Thyroid gland (tissue), 4 donors: ENCODE measurements around the gene NRK. TPM values are rescaled to one million over a fixed set of nuclear protein-coding genes. Genes with fewer than 3 reads are reported as not detected.
"Not testable (repeated sequence)": the region's sequence is repeated elsewhere in the genome, so short reads cannot be mapped to it uniquely, and the experiment has no call there.

Experiments used
- DNase-seq, 2 donors: peaks; one replicate each; pipeline ENCODE4 v3.0.0-alpha.2; 2019
- H3K27ac ChIP-seq, 3 donors: fragments of 200-600 bp; sonication (generic); 1 replicate in 2 of 3; 2 replicates in 1 of 3; pipeline ENCODE4 v1.5.1; 2016 to 2019; ENCODE audit warnings: mild to moderate bottlenecking in 1 of 3, moderate library complexity in 1 of 3
- H3K27me3 ChIP-seq: fragments of 200-600 bp; sonication (generic); one replicate; pipeline ENCODE4 v1.5.1; 2019
- H3K36me3 ChIP-seq, 2 donors: fragments of 200-600 bp; sonication (generic); one replicate each; pipeline ENCODE4 v1.5.1; 2016 to 2019
- H3K4me1 ChIP-seq, 2 donors: fragments of 200-600 bp; sonication (generic); one replicate each; pipeline ENCODE4 v1.5.1; 2017 to 2019
- H3K4me3 ChIP-seq, 3 donors: fragments of 200-600 bp; sonication (generic); replicated peaks in 1 of 3; 1 replicate in 2 of 3; 2 replicates in 1 of 3; pipeline ENCODE4 v1.5.1; 2016; ENCODE audit warnings: mild to moderate bottlenecking in 1 of 3
- H3K9me3 ChIP-seq: fragments of 200-600 bp; sonication (generic); one replicate; pipeline ENCODE4 v1.5.1; 2017
- CTCF ChIP-seq, 6 experiments: fragments of 200-600 bp in 3 of 6; fragments of 450-650 bp in 3 of 6; sonication (generic) in 3 of 6; IDR thresholded peaks; one replicate each; pipeline ENCODE4 v1.5.1; 2016 to 2019; ENCODE audit warnings: antibody characterized with exemption in 6 of 6, mild to moderate bottlenecking in 2 of 6, inconsistent platforms in 1 of 6, moderate library complexity in 1 of 6
- POLR2A ChIP-seq, 2 donors: fragments of 450-650 bp; IDR thresholded peaks; one replicate each; pipeline ENCODE4 v1.6.1; 2017; ENCODE audit warnings: antibody characterized with exemption in 2 of 2, mild to moderate bottlenecking in 2 of 2, moderate library complexity in 1 of 2
- WGBS, 2 donors: methylation state at CpG; one replicate each; pipeline ENCODE4 v1.1.5; 2017; 5-methylcytosine and 5-hydroxymethylcytosine counted together
- intact Hi-C: fragments of 100-400 bp; cut with DNase I; formaldehyde crosslinking; loops from one replicate; pipeline ENCODE4 v1.15.1; 2023
- total RNA-seq, 4 donors: library from RNA; depleted of rRNA; stranded (reverse); fragments of >200 nt; gene quantifications; one replicate each; pipeline ENCODE4 v1.2.3, GENCODE V29; 2016

The NRK gene
- total RNA-seq, 4 donors from 2014 or later, result 0.67 to 1.9 (median 1.4) TPM

- H3K36me3 ChIP-seq, result no peaks in the 10 kb centered on the region
- DNase-seq, result no peak
- no peaks in the 10 kb centered on the region for H3K9me3 ChIP-seq
- intact Hi-C loops, result no loop called here
- peaks cover 6% of the 10 kb centered on the region for H3K27me3 ChIP-seq
- 21 to 26% methylated on average over 10 to 11 of the region's 17 CpGs for WGBS, 2 donors
- no peak overlapping the region for H3K27ac ChIP-seq
- H3K4me1 ChIP-seq, result no peaks in the 10 kb centered on the region
- TF ChIP-seq CTCF (IDR thresholded peaks at IDR 0.05) (no peak), POLR2A (IDR thresholded peaks at IDR 0.05) (no peak)
- no peak overlapping the region for H3K4me3 ChIP-seq
These were observed 735 bp downstream of the NRK start for GRCh38 chrX:105823092-105823455.

DNA sequence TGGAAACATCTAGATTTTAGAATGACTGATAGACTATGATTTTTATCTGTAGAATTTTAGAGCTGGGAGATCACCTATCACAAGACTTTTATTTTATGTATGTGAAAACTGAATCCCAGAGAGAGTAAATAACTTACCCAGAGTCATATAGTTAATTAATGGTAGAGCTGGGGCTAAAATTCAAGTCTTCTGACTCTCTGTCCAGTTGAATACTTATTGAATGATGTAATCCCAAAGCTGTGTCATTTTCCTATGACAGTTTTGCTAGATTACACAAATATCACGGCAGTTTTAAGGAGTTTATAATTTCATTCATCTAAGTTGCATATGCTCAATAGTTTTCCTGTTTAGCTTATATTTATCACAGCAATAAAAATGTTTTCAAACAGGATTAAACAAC, 6.7 kb downstream of the NRK start:
- Histone ChIP-seq H3K4me1 (no peaks in the 10 kb centered on the region), H3K27ac (no peak overlapping the region), H3K9me3 (no peaks in the 10 kb centered on the region), H3K4me3 (no peak overlapping the region), H3K36me3 (no peaks in the 10 kb centered on the region), H3K27me3 (no peaks in the 10 kb centered on the region)
- DNase-seq, result no peak
- intact Hi-C loops, result no loop called here
- 63 to 73% methylated on average over 1 of the region's 1 CpG for WGBS, 2 donors
- TF ChIP-seq CTCF (IDR thresholded peaks at IDR 0.05), result no peak
- TF ChIP-seq POLR2A (IDR thresholded peaks at IDR 0.05), result no peak

DNA sequence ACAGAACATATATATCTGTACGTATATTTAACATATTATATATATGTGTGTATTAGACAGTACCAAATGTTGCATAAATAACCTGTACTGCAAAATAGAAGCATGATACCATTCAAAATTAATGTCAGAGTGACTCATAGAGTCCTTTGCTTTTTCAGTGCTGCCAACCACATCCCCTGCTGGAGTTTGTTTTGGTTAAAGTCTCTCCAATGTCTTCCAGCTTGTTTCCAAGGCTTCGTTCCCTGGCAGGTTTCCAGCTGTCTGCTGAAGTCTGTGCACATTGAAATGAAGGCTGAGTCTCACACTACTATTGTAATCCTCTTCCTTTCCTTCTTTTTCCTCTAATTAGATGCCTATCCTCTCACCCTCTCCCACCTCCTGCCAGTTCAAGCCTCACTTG, 14.9 kb downstream of the NRK start:
- H3K9me3 ChIP-seq, result no peaks in the 10 kb centered on the region
- H3K4me3 ChIP-seq, result no peak overlapping the region
- no peaks in the 10 kb centered on the region for H3K36me3 ChIP-seq
- TF ChIP-seq POLR2A (IDR thresholded peaks at IDR 0.05), result no peak
- no peaks in the 10 kb centered on the region for H3K4me1 ChIP-seq
- H3K27ac ChIP-seq, result no peak overlapping the region
- DNase-seq, result peak; percentile 84 to 87
- intact Hi-C loops, result no loop called here
- H3K27me3 ChIP-seq, result no peaks in the 10 kb centered on the region
- WGBS, 2 donors, result 21 to 23% methylated on average over 2 of the region's 2 CpGs

DNA sequence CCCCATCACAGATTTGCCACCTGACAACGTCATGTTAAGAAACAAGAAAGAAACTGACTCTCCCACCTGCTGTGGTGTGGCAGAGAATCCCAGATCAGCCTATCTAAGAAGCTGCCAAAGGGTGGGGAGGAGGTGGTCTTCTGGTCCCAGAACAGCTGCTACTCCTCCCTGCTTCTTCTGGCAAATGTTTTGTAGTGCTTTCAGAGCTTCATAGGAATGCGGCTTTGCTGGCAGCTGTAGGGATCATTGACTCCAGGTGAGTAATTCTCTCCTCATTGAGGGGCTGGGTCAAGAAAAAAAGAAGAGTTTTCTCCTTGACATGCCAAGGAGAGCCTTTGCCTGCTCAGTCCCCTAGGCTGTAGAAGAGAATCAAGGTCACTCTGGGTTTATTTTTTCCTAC, 23.3 kb downstream of the NRK start:
- no peak for TF ChIP-seq POLR2A (IDR thresholded peaks at IDR 0.05)
- TF ChIP-seq CTCF (IDR thresholded peaks at IDR 0.05), result no peak
- intact Hi-C loops, result no loop called here
- no peak overlapping the region for H3K27ac ChIP-seq

DNA sequence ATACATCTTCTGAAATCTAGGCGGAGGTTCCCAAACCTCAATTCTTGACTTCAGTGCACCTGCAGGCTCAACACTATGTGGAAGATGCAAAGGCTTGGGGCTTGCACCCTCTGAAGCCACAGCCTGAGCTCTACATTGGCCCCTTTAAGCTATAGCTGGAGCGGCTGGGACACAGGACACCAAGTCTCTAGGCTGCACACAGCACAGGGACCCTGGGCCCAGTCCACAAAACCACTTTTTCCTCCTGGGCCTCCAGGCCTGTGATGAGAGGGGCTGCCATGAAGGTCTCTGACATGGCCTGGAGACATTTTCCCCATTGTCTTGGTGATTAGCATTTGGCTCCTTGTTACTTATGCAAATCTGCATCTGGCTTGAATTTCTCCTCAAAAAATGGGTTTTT, 27.8 kb downstream of the NRK start:
- H3K27ac ChIP-seq, H3K9me3 ChIP-seq, H3K27me3 ChIP-seq, H3K4me3 ChIP-seq, intact Hi-C loops, H3K4me1 ChIP-seq, DNase-seq, H3K36me3 ChIP-seq: not testable (repeated sequence)
- WGBS, 2 donors, result 60% methylated on average over 1 of the region's 2 CpGs; no CpG with 5 or more reads in 1 of the 2 donors

More for the DNA sequence above, 23.3 kb downstream of the NRK start:
- Histone ChIP-seq H3K4me3 (no peak overlapping the region), H3K4me1 (no peaks in the 10 kb centered on the region), H3K9me3 (no peaks in the 10 kb centered on the region), H3K36me3 (no peaks in the 10 kb centered on the region), H3K27me3 (no peaks in the 10 kb centered on the region)
- peak; percentile 57 to 64 for DNase-seq
- 22 to 31% methylated on average over 1 to 2 of the region's 2 CpGs for WGBS, 2 donors

- Histone ChIP-seq H3K36me3 (no peaks in the 10 kb centered on the region), H3K4me3 (no peak overlapping the region), H3K27ac (no peak overlapping the region), H3K27me3 (no peaks in the 10 kb centered on the region), H3K9me3 (no peaks in the 10 kb centered on the region), H3K4me1 (no peaks in the 10 kb centered on the region)
- intact Hi-C loops, result no loop called here
- whole genome bisulfite sequencing, 2 donors, result 31 to 33% methylated on average over 3 of the region's 3 CpGs
- TF ChIP-seq POLR2A (IDR thresholded peaks at IDR 0.05) (no peak), CTCF (IDR thresholded peaks at IDR 0.05) (no peak)
- peak; percentile 19 to 25 for DNase-seq
These were observed 43.4 kb downstream of the NRK start for GRCh38 chrX:105865709-105866108.
